Ovary (tissue), 9 donors: Measurements from ENCODE around the gene HMG20A. TPM values are rescaled to one million over a fixed set of nuclear protein-coding genes. Genes with fewer than 3 reads are reported as not detected.

Experiments
- DNase-seq, 5 donors: peaks; one replicate each; pipeline ENCODE4 v3.0.0-alpha.2; 2019 to 2020
- H3K27ac ChIP-seq, 2 donors: fragments of 200-600 bp; one replicate each; pipeline versions ENCODE4 v1.5.1 to v1.8.0; 2019 to 2022
- H3K27me3 ChIP-seq: fragments of 200-600 bp; one replicate; pipeline ENCODE4 v1.8.0; 2022
- H3K36me3 ChIP-seq: fragments of 200-600 bp; sonication (generic); one replicate; pipeline ENCODE4 v1.5.1; 2019
- H3K4me1 ChIP-seq: one replicate; pipeline ENCODE4 v1.8.1; 2013; ENCODE audit warnings: mild to moderate bottlenecking, moderate library complexity; ENCODE audit not compliant: insufficient read depth
- H3K4me3 ChIP-seq: fragments of 200-600 bp; sonication (generic); one replicate; pipeline ENCODE4 v1.5.1; 2017
- H3K9me3 ChIP-seq, 2 donors: fragments of 200-600 bp in 1 of 2; sonication (generic) in 1 of 2; one replicate each; pipeline versions ENCODE4 v1.5.1 to v1.8.1; 2013 to 2019; ENCODE audit warnings: mild to moderate bottlenecking in 1 of 2, moderate library complexity in 1 of 2
- EP300 ChIP-seq: sonication (generic); formaldehyde crosslinking; IDR thresholded peaks from one replicate; pipeline ENCODE4 v1.6.1; 2017; ENCODE audit warnings: antibody characterized with exemption
- POLR2A ChIP-seq: fragments of 450-650 bp; IDR thresholded peaks from one replicate; pipeline ENCODE4 v1.6.1; 2017; ENCODE audit warnings: antibody characterized with exemption, mild to moderate bottlenecking, moderate library complexity
- WGBS, 3 donors: extraction: QIAGEN DNeasy Blood & Tissue Kit in 1 of 3; methylation state at CpG; one replicate each; pipeline versions ENCODE4 v1.1.5 to v1.1.7; 2013 to 2017; 5-methylcytosine and 5-hydroxymethylcytosine counted together
- intact Hi-C, 4 donors: fragments of 100-400 bp; cut with DNase I; formaldehyde crosslinking; loops; one replicate each; pipeline versions ENCODE4 v1.11.0 to v1.15.1; 2022 to 2023
- polyA plus RNA-seq, 2 donors: library from polyadenylated mRNA; stranded (reverse); fragments of 200-250 nt in 1 of 2; fragments of 350-450 nt in 1 of 2; fragmentation: Illumina TruSeq in 1 of 2; extraction: RNeasy Lipid Tissue Mini Kit (QIAGEN cat#74804) in 1 of 2; gene quantifications; one replicate each; pipeline ENCODE4 v1.2.3, GENCODE V29; 2013 to 2014
- total RNA-seq, 7 donors: library from RNA; depleted of rRNA in 2 of 7; stranded (reverse); fragments of >200 nt in 2 of 7; fragmentation: NEBNext Ultra II Directional in 3 of 7; extraction: Animal tissue kit (Norgen Biotek cat#: 25700) in 3 of 7; gene quantifications; one replicate each; pipeline versions ENCODE4 v1.1.0 to v1.2.4, GENCODE V29; 2016 to 2023
- TF ChIP-seq, protein P1 (sequence below), 3 donors: fragments of 450-650 bp in 2 of 3; fragments of 200-600 bp in 1 of 3; IDR thresholded peaks; one replicate each; pipeline versions ENCODE4 v1.5.1 to v1.8.0; 2016 to 2022; ENCODE audit warnings: antibody characterized with exemption in 3 of 3, mild to moderate bottlenecking in 1 of 3
- donor health status: DM: no; HTN: no; CAD: no; lungs with moderate emphysema.
- donor health status: DM: no; HTN: no; CAD: no.
- donor health status: Bipolar disorder and iron deficiency.
- donor health status: DM: yes; HTN: yes; CAD: no.
- donor health status: DM: no; HTN: no; CAD: no.
- donor health status: DM: yes; HTN: yes; CAD: no.

Gene HMG20A
- total and polyA plus RNA-seq, 9 donors, result 18.2 to 53.4 (median 34.9) TPM

DNA sequence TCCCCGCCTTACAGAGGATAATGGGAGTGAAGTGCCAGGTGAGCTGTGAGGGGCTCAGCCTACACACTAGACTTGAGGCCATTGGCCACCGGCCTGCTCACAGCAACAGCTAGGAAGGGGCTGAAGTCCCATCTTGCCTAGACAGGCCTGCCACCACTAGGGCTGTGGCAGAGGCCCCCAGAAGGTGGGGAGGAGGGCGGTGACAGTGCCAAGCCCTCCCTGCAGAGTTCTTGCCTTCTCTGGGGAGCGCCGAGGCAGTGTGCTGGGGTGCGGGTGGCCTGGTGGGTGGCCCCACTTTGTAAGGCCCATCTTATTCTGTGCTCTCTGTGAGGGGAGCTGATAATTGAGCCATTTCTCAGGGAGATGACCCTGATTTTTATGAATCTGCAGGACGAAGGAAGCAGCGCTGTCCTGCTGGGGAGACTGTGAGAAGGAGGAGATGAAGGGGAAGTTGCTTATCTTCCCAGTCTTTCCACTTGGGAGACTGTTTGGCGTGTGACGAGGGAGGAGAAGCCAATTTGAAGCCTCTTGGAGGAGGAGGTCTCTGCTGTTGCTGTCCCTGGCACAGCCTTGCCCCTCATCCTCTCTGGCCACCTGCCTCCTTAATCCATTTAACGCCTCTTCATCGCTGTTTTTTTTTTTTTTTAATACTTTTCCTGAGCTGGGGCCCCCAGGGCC, 107.7 kb downstream of the HMG20A start:
- H3K9me3 ChIP-seq, result no peaks in the 10 kb centered on the region
- DNase-seq, result peak in 2 of 5 donors; percentile 29 to 43
- no peaks in the 10 kb centered on the region for H3K36me3 ChIP-seq
- no peaks in the 10 kb centered on the region for H3K27me3 ChIP-seq
- intact Hi-C loops, result no loop called here
- H3K27ac ChIP-seq, result peak overlapping the region; percentile 45 to 73
- 58 to 68% (median 62%) methylated on average over 12 of the region's 12 CpGs for WGBS, 3 donors
- TF ChIP-seq, protein P1, sequence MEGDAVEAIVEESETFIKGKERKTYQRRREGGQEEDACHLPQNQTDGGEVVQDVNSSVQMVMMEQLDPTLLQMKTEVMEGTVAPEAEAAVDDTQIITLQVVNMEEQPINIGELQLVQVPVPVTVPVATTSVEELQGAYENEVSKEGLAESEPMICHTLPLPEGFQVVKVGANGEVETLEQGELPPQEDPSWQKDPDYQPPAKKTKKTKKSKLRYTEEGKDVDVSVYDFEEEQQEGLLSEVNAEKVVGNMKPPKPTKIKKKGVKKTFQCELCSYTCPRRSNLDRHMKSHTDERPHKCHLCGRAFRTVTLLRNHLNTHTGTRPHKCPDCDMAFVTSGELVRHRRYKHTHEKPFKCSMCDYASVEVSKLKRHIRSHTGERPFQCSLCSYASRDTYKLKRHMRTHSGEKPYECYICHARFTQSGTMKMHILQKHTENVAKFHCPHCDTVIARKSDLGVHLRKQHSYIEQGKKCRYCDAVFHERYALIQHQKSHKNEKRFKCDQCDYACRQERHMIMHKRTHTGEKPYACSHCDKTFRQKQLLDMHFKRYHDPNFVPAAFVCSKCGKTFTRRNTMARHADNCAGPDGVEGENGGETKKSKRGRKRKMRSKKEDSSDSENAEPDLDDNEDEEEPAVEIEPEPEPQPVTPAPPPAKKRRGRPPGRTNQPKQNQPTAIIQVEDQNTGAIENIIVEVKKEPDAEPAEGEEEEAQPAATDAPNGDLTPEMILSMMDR (IDR thresholded peaks at IDR 0.05), result no peak
- no peak for TF ChIP-seq EP300
- TF ChIP-seq POLR2A, result no peak
- peaks cover 25% of the 10 kb centered on the region for H3K4me1 ChIP-seq
- H3K4me3 ChIP-seq, result no peak overlapping the region

DNA sequence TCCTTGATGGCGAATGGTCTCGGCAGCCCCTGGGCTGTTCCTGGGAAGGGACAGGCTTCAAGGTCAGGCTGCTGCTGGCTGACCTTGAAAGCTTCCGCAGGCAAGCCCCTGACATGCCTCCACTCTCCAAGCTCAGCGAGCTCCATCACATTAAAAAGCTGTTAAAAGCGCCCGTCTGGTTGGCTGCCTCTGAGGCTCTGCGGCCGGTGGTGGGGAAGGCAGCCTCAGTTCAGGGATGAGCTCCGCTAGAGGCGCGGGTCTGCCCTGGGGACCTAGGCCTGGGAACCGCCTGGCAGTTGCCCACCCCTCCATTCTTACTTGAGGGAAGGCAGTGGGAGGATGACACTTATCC, 108.3 kb downstream of the HMG20A start:
- no peak overlapping the region for H3K4me3 ChIP-seq
- TF ChIP-seq, protein P1 (IDR thresholded peaks at IDR 0.05), result no peak
- no peak for TF ChIP-seq POLR2A
- TF ChIP-seq EP300, result no peak
- H3K27me3 ChIP-seq, result no peaks in the 10 kb centered on the region
- intact Hi-C loops, result no loop called here
- DNase-seq, result peak; percentile 60 to 72 (median 68)
- H3K4me1 ChIP-seq, result peaks cover 25% of the 10 kb centered on the region
- peak overlapping the region; percentile 45 to 73 for H3K27ac ChIP-seq
- no peaks in the 10 kb centered on the region for H3K36me3 ChIP-seq
- no peaks in the 10 kb centered on the region for H3K9me3 ChIP-seq
- 13 to 21% (median 14%) methylated on average over 12 of the region's 12 CpGs for WGBS, 3 donors

GRCh38 chr15:77529394-77530159, 108.9 kb downstream of the HMG20A start:
- no peak for TF ChIP-seq EP300
- TF ChIP-seq POLR2A, result no peak
- TF ChIP-seq, protein P1 (IDR thresholded peaks at IDR 0.05), result no peak
- Histone ChIP-seq H3K27me3 (no peaks in the 10 kb centered on the region), H3K9me3 (no peaks in the 10 kb centered on the region), H3K4me3 (no peak overlapping the region), H3K36me3 (no peaks in the 10 kb centered on the region), H3K4me1 (peaks cover 25% of the 10 kb centered on the region), H3K27ac (peak overlapping the region in 1 of 2 donors; percentile 73)
- peak in 2 of 5 donors; percentile 34 to 43 for DNase-seq
- WGBS, 3 donors, result 86 to 92% (median 89%) methylated on average over 9 to 10 of the region's 10 CpGs
- intact Hi-C loops, result no loop called here

DNA sequence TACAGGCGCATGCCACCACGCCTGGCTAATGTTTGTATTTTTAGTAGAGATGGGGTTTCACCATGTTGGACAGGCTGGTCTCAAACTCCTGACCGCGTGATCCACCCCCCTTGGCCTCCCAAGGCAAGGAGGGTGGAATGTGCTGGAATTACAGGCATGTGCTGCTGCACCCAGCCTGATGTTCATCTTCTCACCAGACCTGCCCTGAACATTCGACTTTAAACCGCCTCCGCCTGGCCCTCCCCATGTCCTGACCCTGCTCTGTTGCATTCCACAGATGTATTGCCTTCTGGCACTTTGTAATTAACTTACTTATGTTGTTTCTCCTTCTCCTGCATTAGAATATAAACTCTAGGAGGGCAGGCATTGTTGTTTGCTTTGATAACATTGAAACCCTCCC, 109.9 kb downstream of the HMG20A start:
- intact Hi-C loops, result no loop called here
- peak in 2 of 5 donors; percentile 10 to 13 for DNase-seq
- H3K36me3 ChIP-seq, result no peaks in the 10 kb centered on the region
- no peak overlapping the region for H3K4me3 ChIP-seq
- WGBS, 3 donors, result 66 to 84% (median 79%) methylated on average over 7 of the region's 7 CpGs
- peaks cover 25% of the 10 kb centered on the region for H3K4me1 ChIP-seq
- H3K9me3 ChIP-seq, result no peaks in the 10 kb centered on the region
- TF ChIP-seq POLR2A (no peak), EP300 (no peak)
- TF ChIP-seq, protein P1 (IDR thresholded peaks at IDR 0.05), result no peak
- H3K27me3 ChIP-seq, result no peaks in the 10 kb centered on the region
- no peak overlapping the region for H3K27ac ChIP-seq
